ENCODE results near the gene RAB3D.
"Not testable (repeated sequence)": the region's sequence is repeated elsewhere in the genome, so short reads cannot be mapped to it uniquely, and the experiment has no call there.

The RAB3D gene

DNA sequence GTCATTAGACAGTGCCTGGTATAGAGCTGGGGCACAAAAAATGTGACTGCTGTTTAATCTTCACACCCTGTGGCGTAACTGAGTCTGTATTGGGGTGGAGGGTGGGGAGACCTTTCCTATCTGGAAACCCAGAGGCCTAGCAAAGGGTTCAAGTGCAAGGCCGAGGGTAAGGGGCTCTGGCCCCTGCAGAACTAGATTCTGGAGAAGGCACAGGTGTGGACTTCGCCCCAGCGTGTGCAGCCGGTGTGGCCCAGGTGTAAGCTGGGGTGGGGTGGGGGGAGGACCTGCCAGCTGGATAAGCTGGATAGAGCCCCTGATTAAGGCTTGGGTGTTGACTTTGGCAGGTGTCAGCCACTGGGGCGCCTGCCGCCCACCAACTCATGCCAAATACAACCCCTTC, 1.3 kb downstream of the RAB3D start:
- FAIRE-seq, result no peak

DNA sequence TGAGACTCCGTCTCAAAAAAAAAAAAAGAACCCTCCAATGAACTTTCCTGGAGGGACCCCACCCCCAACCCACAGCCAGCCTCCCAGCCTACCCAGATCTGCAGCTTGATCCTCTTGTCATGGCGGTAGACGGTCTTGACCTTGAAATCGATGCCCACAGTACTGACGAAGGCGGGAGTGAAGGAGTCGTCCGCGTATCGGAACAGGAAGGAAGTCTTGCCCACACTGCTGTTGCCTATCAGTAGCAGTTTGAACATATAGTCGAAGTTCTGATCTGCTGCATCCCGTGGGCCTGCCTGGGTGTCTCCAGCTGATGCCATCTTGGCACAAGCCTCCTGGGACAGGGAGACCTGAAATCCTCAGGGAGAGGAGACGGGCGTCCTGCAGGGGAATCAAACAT, 2.4 kb downstream of the RAB3D start:
- FAIRE-seq, result no peak

DNA sequence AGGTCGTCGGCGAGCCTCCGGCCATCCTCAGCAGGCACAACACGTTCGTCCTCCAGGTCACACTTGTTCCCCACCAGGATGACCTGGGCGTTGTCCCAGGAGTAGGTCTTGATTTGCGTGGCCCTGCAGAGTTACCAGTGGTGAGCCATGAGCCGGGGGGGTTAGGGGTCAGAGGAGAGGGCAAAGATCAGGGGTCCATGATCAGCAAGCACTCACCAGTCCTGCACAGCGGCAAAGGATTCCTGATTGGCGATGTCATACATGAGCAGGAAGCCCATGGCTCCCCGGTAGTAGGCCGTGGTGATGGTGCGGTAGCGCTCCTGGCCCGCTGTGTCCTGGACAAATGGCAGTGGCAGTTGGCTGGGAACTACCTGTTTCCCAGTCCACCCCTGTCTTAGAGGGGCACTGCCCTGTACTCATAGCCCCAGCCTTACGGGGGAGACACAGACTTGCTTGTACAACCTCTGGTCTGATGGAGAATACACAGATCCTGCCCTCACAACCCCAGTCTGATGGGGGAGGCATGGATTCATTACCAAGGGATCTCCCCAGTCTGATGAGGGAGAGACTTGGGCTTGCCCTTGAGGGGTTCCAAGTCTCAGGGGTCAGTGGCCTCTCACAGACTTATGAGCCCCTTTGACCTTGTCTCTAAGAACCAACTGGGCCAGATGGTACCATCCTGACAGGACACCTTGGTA, 3.9 kb downstream of the RAB3D start:
- FAIRE-seq, result no peak

DNA sequence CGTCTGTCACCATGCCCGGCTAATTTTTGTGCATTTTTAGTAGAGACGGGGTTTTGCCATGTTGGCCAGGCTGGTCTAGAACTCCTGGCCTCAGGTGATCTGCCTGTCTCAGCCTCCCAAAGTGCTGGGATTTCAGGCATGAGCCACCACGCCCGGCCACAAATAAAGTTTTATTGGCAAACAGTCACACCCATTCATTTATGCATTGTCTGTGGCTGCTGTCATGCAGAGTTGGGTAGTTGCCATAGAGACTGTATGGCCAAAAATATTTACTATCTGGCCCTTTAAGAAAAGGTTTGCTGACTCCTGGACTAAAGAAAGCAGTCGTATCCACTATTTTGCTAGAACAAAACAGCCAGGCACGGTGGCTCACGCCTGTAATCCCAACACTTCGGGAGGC, 5.6 kb downstream of the RAB3D start:
- not testable (repeated sequence) for FAIRE-seq

DNA sequence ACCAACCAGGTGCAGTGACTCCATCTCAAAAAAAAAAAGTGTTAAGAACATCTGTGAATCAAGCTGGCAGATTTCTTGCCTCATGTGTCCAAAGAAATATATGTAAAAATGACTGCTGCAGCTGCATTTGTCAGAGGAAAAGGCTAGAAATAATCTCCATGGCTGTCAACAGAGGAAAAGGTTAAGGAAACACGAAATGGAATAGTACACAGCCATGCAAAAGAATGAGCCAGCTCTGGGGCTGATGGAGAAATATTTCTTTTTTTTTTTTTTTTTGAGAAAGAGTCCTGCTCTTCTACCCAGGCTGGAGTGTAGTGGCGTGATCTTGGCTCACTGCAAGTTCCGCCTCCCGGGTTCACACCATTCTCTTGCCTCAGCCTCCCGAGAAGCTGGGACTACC, 6.6 kb downstream of the RAB3D start:
- FAIRE-seq, result no peak

DNA sequence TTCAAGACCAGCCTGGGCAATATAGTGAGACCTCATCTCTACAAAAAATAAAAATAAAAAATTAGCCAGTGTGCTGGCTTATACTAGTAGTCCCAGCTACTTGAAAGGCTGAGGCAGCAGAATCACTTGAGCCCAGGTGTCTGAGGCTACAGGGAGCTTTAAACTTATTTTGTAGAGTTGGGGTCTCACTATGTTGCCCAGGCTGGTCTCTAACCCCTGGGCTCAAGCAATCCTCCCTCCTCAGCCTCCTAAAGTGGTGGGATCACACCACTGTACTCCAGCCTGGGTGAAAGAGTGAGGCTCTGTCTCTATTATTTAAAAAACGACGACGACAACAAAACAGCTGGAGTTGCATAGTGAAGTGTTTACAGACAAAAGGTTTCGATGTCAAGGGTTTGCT, 8.0 kb downstream of the RAB3D start:
- FAIRE-seq, result no peak

DNA sequence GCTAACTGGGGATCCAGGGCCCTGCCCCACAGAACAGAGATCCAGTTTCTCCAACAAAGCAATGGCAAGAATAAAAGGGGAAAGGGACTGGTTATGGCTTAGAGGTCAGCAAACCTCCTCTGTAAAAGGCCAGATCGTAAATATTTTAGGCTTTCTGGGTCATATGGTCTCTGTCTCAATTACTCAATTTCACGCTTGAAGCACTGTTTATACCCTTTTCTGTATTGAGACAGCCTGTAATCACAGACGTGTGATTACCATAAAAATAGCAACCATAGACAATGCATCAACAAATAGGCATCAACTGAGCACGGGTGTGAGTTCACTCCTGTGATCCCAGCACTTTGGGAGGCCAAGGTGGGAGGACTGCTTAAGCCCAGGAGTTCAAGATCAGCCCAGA, 9.3 kb downstream of the RAB3D start:
- no peak for FAIRE-seq

DNA sequence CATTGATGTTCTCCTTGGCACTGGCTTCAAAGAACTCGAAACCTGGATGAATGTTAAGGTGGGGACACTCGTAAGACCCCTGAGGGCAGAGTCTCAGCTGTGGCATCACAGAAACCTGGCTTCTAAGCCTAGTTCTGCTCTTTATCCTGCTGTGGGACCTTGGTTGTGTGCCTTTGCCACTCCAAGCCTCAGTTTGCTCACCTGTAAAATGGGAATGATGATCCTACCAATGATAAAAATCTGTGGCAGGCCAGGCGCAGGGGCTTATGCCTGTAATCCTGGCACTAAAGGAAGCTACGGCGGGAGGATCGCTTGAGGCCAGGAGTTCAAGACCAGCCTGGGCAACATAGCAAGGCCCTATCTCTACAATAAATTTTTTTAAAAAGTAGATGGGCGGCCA, 13.9 kb downstream of the RAB3D start:
- FAIRE-seq, result no peak

DNA sequence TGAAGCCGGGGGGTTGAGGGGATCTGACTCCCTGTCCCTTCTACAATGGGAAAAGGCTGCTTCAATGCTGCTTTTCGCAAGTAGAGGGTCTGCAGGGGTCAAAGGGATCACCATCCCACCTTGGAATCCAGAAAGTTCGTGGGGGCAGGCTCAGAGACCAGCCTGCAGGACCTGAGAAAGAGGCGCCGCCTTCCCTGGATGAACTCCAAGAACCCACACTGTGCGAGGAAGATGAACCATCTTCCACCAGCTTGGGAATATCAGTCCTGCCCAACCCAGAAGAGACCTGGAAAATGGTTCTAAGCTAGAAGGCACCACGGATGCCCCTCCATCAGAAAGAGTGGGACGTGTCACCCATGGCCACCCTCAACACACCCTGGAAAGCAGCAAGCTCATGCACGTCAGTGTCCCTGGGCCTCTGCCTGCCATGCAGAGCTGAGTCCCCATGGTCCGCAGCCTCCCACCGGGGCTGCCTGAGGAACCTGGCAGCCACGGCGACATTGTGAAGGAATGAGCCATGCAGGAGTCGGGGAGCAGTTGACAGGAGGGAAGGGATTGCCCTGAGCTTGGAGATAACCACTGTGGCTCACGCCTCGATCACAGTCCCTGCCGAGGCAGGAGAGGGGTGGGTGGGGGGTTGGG, 14.6 kb downstream of the RAB3D start:
- FAIRE-seq, result no peak

DNA sequence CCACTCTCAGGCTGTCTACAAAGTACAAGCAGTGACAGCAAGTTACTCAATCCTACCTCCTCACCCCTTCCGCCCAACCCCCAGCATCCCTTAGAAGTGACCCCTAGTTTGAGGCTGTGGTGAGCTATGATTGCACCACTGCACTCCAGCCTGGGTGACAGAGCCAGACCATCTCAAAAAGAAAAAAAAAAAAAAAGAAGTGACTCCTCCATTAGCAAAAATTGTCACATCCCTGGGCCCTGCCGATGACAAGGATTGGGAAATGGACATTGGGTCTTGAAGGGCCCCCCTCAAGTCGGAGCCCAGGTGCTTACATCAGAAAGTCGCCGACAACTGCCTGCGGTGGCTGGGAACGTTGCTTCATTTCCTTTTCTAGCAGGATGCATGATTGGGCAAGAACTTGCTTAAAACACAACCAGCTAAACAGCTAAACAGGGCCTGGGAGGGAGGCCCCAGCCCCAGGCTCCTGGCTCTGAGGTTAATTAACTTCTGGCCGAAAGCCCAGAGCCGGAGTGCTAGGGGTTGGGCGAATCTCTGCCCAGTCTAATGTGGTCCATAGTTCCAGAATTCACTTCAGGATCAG, 15.3 kb downstream of the RAB3D start:
- FAIRE-seq, result no peak

DNA sequence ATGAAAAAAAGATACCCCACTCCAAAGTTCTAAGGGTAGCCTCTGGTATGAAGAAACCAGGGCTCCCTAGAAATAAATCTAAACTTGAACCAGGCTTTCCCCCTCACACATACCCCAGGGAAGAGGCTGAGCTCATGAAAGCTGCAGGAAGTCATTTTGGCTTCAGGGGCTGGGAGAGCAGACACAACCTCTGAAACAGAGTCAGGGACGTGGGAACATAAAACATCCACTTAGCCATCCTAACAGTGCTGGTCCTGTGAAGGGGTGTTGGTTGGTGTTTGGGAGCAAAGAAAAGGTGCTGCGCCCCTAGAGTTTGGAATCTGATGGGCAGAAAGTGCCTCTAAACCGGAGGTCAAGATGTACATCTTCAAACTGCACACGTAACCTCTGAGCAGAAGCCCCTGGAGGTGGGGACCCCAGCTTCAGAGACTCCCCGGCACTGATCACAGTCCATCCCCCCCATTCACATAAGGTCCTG, 15.8 kb downstream of the RAB3D start:
- FAIRE-seq, result no peak

DNA sequence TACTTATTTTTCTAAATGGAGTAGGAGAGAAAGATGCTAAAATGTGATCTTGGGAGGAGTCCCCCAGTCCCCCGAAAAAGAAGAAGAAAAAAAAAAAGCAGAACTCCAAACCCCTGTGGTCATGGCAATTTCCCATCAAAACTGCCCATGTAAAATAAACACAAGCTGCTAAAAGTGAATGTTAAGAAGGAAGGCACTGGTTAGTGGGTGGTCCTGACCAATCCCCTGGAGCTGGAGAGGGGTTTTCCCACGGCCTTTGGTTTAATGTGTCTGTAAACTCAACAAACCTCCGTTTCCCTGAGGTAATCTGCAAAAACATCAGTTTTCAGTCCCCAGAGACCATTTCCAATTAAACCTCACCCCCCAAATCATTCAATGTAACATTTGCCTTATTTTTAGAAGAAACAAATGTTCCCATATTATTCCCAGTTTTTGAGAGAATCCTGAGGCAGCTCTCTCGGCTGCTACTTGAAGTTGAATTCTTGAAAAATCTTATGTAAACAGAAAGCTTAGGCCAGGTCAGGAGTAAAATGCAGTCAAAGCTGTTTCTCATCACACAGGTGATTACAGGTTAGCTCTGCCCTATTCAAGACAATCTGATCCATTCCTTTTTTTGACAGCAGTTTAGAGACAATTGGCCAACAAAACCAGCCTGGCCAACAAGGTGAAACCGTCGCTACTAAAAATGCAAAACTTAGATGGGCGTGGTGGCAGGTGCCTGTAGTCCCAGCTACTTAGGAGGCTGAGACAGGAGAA, 17.0 kb downstream of the RAB3D start:
- FAIRE-seq, result no peak

DNA sequence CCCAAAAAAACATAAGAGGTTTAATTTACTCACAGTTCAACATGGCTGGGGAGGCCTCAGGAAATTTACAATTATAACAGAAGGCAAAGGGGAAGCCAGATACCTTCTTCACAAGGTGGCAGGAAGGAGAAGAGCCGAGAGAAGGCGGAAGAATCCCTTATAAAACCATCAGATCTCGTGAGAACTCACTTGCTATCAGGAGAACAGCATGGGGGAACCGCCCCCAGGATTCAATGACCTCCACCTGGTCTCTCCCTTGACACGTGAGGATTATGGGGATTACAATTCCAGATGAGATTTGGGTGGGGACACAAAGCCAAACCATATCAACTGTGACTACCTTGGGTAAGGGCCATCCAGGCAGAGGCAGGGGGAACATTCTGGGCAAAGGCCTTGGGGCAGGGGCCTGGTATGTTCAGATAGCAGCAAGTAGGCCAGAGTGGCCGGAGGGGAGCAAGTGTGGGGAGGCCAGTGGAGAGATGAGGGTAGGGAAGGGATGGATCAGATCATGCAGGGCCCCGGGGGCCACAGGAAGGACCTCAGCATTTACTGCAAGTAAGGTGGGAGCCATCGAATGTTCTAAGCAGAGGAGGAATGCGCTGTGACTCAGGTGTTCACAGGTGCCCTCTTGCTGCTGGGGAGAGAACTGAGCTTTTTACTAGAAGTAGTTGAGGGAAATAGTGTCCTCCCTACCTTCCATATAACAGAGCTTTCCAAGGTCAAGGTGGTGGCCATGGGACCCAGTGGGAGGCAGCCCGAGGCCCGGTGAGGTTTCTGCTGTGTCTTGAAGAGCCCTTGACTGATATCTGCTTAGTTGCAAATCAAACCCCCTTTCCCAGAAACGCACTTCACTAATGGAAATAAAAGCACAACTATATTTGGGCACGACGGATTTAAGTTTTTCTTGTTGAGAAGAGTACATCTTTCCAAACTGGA, 18.0 kb downstream of the RAB3D start:
- no peak for FAIRE-seq

DNA sequence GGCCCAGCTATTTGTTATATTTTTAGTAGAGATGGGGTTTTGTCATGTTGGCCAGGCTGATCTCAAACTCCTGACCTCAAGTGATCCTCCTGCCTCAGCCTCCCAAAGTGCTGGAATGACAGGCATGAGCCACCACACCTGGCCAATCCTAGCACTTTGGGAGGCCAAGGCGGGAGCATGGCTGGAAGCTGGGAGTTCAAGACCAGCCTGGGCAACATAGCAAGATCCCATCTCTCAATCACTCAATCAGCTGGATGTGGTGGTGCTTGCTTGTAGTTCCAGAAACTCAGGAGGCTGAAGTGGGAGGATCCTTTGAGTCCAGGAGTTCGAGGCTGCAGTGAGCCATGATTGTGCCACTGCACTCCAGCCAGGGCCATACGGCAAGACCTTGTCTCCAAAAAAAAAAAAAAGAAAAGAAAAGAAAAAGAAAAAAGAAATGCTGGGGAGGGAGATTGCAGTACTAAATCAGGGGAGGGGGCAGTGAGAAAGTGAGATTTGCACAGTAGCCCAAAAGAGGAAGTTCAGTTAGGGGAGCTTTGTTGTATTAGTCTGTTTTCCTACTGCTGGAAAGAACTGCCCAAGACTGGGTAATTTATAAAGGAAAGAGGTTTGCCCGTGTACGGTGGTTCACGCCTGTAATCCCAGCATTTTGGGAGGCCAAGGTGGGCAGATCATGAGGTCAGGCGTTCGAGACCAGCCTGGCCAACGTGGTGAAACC, 19.0 kb downstream of the RAB3D start:
- not testable (repeated sequence) for FAIRE-seq

DNA sequence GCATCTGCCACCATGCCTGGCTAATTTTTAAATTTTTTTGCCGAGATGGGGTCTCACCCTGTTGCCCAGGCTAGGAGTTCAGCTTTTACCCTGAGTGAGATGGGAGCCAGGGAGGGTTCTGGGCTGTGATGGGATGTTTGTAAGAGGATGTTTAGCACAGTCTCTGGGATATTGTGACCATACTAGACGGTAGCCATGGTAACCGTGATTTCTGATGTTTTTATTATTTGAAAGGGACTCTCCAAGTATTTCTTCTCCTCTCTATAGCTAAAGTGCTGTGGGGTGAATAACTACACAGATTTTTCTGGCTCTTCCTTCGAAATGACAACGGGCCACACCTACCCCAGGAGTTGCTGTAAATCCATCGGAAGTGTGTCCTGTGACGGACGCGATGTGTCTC, 33.1 kb downstream of the RAB3D start:
- FAIRE-seq, result no peak

DNA sequence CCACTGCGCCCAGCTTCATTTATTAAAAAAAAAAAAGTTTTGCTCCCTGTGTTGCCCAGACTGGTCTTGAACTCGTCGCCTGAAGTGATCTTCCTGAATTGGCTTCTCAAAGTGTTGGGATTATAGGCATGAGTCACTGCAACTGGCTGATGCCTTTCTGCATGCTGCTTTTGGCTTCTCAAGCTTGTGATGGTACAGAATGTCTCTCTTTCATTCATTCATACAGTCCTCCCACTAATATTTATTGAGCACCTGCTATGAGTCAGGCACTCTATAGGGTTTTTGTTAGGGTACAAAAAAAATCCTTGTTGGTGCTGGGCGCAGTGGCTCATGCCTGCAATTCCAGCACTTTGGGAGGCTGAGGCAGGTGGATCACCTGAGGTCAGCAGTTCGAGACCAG, 34.5 kb downstream of the RAB3D start:
- FAIRE-seq, result no peak

DNA sequence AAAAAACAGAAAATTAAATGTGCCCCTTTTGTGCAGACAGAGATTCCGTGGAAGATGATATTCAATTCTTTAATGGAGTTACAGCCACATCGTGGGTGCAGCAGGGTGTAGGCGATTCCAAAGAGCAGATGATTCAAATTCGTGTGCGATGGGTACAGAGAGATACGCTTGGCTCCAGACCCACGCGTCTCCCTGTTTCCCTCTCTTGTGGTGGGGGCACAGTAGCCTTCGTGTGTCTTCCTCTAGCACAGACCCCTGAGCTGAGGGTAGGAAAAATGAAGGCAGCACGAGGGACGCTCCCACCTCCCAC, 38.7 kb downstream of the RAB3D start:
- no peak for FAIRE-seq

DNA sequence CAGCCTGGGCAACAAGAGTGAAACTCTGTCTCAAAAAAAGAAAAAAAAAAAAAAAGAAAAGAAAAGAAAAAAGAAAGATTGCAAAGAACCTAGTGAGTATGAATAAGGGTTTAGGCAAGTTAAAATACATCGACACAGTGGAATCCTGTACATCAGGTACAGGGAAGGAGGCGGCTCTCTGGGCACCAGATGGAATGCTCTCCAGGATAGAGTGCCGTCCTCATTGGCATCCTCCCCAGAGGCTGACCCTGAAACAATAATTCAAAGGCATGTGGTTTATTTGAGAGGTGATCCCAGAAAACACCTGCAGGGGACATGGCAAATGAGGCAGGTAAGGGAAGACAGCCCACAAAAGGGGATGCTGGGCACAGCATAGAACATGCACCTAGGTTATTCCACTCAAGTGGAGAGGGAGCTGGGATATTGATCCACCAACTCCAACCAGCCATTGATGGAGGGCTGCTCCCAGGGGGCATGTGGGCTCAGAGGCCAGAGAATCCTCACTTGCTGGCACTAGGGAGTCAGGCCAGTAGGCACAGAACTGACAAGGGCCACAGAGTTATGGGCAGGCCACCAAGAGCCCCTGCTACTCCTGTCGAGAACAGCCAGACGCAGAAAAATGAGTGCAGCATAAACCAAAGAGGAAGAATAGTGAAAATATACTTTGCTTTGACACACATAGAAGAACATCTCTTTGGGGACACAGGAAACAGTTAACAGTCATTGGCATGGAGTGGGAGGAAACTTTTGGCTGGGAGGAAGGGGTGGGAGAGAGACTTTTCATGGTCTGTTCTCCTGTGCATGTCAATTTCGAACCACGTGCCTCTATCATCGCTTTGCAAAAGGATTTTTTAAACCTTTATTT, 39.3 kb downstream of the RAB3D start:
- FAIRE-seq, result no peak

DNA sequence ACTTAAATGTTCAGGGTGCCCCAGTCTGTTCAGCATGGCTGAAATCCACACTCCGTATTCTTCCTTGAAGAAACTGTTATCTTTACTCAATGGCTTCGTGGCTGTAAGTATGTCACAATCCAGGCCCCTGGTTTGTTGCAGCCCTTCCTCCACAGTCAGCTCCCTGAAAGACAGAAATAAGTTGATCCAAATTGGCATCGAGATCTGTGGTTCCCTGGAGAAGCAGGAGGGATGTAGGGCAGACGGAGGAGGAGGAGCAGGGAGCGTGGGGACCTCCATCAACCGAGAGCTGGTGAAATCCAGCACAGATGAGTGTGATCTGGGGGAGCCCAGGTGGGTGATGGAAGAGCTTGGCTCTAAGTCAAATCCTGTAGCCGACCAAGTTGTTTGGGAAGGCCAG, 43.2 kb downstream of the RAB3D start:
- no peak for FAIRE-seq

DNA sequence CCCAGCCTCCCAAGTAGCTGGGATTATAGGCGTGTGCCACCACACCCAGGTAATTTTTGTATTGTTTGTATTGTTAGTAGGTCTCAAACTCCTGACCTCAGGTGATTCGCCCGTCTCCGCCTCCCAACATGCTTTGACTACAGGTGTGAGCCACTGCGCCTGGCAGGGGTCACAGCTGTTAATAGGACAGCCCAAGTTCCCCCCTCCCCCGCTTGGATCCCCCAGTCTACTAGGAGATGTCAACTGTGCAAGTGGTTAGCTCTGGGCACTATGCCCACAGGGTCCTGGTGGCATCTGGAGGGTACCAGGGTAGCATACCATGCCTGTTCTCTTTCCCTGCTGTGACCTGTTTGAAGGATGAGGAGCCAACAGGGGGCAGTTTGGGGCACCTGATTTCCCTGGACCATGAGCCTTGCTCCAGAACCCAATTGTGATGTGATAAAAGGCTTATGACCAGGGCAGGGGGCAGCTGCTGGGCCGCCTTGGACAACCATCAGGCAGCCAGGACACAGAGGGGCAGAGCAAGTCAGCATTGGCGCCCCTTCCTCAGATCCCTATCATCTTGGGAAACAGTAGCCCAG, 43.7 kb downstream of the RAB3D start, which contains the start of gene TSPAN16:
Gene TSPAN16, plus strand, starts transcription at position 496 of the 581 bp plus-strand sequence. CDS start 138 bp downstream, outside the sequence.
- FAIRE-seq, result no peak
